ACHN (cell line): ENCODE measurements around the gene PCNT.

Source experiments
- DNase-seq: peaks from one replicate; pipeline ENCODE4 v3.0.0-alpha.2; 2015
- in situ Hi-C: cut with HindIII; loops from 2 replicates; pipeline ENCODE4 v1.10.0; 2017; ENCODE audit warnings: low sequenced_read_pairs, low pct_ligation_motif_present, low pct_unique_long_range_greater_than_20kb

PCNT gene, protein sequence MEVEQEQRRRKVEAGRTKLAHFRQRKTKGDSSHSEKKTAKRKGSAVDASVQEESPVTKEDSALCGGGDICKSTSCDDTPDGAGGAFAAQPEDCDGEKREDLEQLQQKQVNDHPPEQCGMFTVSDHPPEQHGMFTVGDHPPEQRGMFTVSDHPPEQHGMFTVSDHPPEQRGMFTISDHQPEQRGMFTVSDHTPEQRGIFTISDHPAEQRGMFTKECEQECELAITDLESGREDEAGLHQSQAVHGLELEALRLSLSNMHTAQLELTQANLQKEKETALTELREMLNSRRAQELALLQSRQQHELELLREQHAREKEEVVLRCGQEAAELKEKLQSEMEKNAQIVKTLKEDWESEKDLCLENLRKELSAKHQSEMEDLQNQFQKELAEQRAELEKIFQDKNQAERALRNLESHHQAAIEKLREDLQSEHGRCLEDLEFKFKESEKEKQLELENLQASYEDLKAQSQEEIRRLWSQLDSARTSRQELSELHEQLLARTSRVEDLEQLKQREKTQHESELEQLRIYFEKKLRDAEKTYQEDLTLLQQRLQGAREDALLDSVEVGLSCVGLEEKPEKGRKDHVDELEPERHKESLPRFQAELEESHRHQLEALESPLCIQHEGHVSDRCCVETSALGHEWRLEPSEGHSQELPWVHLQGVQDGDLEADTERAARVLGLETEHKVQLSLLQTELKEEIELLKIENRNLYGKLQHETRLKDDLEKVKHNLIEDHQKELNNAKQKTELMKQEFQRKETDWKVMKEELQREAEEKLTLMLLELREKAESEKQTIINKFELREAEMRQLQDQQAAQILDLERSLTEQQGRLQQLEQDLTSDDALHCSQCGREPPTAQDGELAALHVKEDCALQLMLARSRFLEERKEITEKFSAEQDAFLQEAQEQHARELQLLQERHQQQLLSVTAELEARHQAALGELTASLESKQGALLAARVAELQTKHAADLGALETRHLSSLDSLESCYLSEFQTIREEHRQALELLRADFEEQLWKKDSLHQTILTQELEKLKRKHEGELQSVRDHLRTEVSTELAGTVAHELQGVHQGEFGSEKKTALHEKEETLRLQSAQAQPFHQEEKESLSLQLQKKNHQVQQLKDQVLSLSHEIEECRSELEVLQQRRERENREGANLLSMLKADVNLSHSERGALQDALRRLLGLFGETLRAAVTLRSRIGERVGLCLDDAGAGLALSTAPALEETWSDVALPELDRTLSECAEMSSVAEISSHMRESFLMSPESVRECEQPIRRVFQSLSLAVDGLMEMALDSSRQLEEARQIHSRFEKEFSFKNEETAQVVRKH (N-terminal part only)

DNA sequence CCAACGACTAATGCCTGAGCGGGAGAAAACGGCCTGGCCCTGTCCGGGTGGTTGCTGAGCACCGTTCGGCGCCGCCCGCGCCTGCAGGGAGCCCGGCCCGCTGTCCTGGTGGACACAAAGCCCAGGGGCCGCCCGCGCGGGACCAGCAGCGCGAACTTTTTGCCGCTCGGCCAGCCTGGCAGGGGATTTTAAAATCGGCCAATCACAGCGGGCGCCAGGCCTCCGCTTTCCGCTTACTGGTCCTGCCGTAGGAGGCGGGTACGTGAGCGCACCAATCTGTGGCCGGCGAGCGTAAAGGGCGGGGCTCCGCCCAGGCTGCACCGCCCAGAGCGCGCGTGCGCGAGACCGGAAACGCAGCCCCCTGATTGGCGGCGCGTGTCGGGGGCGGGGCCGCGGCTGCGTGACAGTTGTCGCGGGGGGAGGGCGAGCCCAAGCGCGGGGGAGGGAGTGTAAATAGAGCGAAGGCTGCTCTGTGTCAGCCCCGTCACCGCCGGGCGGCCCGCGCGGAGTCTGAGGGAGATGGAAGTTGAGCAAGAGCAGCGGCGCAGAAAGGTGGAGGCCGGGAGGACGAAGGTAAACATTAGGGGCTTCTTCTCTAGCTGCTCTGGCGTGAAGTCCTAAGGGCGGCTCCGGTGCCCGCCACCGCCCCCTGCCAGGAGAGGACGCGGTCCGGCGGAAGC lies at the start of gene PCNT, which contains the start of gene C21orf58:
Gene PCNT (plus strand): TSS at position 447 of the 680 bp plus-strand sequence. CDS start 73 bp downstream, at position 520.
Gene C21orf58 (minus strand): TSS at position 161 of the 680 bp plus-strand sequence. CDS start 1,132 bp downstream, outside the sequence.
- peak; percentile 93 for DNase-seq
- in situ Hi-C loops = no loop called here

DNA sequence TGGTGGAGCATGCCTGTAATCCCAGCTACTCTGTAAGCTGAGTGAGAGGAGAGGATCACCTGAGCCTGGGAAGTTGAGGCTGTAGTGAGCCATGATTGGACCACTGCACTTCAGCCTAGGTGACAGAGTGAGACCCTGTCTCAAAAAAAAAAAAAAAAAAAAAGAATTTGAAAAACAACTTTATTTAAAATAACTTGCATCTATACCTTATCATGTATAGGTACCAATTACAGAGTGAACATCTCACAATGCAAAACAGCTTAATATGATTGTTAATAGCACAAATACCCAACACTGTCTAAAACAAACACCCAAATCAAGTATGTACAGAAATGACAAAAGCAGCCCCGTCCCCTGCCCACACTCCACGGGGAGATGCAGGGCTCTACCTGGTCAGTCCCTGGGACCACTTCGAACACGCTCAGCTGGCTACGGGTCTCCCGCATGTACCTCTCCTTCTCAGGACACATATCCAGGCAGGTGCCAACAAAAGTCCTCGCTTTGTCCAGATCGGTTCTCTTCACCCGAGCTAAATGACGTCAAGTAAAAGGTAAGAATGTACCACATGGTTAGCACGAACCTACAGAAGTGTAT lies 49.1 kb upstream of the PCNT start:
- no peak for DNase-seq
- in situ Hi-C loops = no loop called here

DNA sequence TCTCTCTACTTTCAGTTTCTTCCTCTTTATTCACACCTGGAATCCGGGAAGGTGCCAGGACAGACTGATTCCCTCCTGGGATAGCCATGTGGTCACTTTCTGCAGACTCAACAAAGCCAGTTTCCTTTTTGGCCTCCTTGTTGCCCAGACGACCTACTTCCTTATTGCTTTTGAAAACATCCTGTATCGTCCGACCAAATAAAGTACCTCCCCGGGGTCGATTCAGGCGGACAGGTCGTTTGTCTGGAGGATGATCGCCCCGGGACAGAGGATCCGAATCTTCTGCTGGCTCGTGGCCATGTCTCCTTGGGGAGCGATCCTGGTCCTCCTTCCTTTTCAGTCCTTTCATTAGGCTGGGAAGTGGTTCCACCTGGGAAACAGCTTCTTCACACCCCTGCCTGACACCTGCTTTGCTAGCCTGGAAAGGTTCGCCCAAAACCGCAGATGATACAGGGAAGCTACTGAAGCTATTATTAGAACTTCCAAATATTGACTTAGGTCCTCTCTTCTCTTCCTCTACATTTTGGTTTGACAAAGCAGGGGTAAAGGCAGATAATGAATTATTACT lies 39.8 kb upstream of the PCNT start:
- in situ Hi-C loops = no loop called here
- DNase-seq = no peak

DNA sequence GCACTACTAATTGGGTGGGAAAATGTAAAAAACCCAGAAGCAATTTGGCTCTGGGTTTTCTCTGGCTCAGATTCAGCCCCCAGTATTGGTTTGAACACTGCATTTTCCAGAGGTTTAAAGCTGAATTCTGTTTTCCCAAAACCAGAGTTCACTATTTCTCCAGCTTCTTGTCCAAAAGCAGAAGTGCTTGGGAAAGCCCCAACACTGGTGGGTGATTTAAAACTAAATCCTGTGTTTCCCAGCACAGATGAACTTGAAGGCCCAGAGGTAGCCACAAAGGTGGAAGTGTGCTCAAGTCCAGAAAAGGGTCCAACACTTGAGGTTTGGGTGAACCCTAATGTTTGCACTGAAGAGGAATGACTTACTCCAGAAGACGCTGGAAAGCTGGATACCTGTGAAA lies 39.2 kb upstream of the PCNT start:
- DNase-seq = no peak
- in situ Hi-C loops = no loop called here

DNA sequence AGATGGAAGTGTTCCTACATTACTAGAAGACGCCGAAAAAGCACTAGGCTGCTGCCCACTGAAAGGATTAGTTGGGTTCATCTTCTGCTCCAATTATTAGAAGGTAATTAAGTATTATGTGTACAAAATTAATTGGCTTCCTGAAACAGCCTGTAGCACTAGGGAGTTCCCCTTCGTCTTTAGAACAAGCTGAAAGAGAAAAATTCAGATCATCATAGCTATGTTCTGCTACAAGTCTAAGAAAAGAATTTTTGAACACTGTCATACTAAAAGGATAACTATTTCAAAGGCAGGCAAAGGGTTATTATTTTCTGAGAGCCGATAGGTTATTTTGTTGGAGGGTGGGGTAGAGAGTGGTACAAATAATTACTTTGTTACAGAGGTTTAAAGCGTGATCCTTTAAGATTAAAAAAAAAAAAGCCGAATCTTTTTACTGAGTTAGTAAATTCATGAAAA lies 38.7 kb upstream of the PCNT start, which contains the start of gene MCM3AP:
Gene MCM3AP (minus strand): TSS at position 406 of the 456 bp plus-strand sequence. CDS start 325 bp downstream, at position 81.
- in situ Hi-C loops = no loop called here
- no peak for DNase-seq

DNA sequence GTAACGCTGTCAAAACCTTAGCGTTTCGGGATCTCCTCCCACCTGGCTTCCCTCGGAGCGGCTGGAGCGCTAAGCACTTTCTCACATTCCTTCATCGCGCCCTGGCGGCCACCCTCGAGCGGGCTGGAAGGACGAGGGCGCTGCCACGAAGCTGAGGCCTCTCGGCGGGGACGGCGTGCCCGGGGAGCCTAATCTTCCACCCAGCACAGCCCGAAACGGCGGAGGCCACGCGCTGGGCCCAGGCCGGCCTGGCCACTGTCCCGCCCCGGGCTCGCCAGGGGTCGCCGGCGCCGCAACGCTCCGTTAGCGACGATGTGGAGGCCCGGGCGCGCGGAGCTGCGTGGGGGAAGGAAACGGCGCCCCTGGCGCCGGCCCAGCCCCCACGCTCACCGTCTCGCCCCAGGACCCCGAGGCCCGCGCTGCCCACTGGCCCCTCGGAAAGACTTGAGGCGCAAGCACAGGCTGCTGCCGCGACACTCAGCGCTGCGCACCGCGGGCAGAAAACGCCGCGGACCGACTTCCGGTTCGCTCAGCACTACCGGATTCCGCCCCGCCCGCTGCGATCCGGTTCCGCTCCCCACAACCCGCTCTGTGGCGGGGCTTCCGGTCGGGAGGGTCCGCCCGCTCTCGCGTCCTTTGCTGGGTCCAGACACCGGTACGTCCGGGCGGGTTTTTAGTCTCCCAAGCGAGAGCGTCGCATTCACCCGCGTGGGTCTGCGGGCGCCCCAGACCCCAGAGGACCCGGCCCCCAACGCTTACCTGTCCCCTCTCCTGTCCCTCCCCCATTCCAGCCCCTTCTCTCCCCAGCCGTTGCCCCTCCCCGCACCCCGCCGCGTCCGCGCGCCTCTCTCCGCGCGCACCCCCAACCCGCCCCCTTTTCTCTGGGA lies 38.0 kb upstream of the PCNT start, which contains the start of gene YBEY:
Gene YBEY (plus strand): TSS at position 582 of the 887 bp plus-strand sequence. CDS start 572 bp downstream, outside the sequence.
- in situ Hi-C loops = no loop called here
- DNase-seq = peak; percentile 90

DNA sequence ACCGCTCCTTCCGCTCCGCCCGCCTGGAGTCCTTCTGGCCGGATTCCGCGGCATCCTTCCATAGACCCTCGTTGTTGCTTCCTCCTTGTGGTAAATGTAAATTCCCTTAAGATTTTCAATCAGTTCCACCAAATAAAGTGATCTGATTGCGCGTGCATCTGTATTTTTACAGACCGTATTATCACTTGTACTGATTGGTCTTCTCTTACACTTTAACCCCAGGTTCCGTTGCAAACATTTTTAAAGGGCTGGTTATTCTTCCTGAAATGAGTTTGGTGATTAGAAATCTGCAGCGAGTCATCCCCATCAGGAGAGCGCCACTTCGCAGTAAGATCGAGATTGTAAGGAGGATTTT lies 37.3 kb upstream of the PCNT start:
- in situ Hi-C loops = no loop called here
- DNase-seq = peak; percentile 72

DNA sequence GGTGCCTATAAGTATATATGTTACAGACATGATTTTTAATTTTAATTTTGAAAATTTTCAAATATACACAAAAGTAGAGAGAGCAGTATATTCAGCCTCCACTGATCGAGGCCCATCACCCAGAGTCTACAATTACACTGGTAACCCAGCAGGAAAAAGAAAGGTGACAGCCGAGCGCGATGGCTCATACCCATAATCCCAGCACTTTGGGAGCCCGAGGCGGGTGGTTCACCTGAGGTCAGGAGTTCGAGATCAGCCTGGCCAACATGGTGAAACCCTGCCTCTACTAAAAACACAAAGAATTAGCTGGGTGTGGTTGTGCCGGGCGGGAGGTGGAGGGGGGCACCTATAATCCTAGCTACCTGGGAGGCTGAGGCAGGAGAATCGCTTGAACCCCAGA lies 36.4 kb upstream of the PCNT start:
- in situ Hi-C loops = no loop called here
- no peak for DNase-seq

DNA sequence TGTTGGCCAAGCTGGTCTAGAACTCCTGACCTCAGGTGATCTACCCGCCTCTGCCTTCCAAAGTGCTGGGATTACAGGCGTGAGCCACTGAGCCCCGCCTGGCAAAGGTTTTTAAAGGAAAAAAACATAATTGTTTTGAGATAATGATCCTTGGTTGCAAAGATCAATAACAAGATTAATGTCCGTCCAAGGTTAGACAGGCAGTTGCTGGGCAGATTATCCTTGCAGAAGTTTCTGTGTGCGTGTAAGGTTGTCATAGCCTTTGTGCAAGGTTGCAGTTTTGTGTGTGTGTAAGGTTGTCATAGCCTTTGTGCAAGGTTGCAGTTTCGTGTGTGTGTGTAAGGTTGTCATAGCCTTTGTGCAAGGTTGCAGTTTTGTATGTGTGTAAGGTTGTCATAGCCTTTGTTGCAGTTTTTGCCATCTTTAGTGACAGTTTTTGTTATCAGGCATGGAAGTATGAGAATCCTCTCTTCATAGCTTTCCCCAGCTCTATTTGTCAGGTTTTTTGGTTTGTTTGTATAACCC lies 34.2 kb upstream of the PCNT start:
- DNase-seq = no peak
- in situ Hi-C loops = no loop called here

DNA sequence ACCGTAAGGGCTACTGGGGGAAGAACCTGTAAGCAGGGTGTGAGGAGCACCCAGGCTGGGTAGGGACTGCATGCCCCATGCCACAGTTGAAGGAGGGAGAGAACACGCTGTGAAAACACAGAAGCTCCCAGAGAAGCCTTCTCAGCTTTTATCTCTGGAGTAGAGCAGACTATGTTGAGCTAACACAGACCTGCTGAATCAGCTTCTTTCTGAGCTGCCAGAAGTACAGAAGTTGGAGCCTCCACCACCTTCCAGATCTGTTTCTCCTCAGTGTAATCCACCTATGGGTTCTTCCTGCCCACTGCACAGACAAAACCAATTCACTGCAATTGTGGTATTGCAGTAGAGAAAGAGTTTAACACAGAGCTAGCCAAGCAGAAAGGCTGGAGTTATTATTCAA lies 32.4 kb upstream of the PCNT start:
- DNase-seq = no peak
- in situ Hi-C loops = no loop called here

DNA sequence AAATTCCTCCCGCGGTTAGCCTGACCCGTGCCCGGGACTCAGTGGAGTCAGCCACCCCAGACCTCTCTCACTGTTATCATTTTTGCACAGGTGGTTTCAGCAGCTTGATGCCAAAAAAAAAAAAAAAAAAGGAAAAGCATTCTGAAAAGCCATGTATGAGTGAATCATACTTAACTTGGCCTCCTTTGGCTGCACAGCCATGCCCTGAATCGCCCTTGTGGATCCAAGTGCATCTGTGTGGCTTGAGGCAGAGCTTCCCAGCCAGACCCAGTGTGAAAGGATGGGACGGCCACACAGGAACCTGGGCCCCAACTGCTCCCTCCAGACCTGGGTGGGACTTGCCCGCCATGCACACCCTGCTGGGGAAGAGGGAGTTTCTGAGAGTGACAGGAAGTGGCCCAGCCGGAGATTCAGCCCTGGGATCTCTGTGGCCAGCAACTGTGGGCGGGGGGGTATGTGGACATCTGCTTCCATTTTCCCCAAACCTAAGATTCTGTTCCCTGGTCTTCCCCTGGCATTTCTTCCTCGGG lies 29.2 kb upstream of the PCNT start:
- in situ Hi-C loops = no loop called here
- peak; percentile 91 for DNase-seq

DNA sequence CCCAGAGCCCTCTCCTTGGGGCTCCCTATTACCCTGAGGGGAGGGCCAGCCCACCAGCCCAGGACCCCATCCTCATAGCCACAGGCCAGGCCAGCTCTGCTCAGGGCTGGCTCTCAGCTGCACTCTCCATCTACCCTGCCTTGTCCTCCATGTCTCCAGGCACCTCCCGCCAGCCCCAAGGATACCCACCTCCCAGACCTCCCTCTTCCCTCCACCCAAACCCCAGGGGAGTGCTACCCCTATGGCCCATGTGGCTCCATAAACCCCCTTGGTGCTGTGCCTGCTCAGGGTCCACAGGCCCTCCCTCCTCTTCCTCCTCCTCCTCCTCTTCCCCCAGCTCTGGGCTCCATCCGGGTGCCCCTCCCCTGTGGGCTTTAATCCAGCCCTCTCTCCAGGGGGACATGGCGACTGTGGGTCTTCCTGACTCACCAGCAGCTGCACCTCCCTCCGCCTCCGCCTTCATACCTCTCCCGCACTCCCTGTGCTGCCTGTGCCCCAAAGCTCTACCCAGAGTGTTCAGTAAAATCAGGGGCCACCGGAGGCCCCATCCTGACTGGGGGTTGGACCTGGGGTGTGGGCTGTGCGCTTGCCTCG lies 28.7 kb upstream of the PCNT start:
- in situ Hi-C loops = no loop called here
- peak; percentile 6 for DNase-seq

DNA sequence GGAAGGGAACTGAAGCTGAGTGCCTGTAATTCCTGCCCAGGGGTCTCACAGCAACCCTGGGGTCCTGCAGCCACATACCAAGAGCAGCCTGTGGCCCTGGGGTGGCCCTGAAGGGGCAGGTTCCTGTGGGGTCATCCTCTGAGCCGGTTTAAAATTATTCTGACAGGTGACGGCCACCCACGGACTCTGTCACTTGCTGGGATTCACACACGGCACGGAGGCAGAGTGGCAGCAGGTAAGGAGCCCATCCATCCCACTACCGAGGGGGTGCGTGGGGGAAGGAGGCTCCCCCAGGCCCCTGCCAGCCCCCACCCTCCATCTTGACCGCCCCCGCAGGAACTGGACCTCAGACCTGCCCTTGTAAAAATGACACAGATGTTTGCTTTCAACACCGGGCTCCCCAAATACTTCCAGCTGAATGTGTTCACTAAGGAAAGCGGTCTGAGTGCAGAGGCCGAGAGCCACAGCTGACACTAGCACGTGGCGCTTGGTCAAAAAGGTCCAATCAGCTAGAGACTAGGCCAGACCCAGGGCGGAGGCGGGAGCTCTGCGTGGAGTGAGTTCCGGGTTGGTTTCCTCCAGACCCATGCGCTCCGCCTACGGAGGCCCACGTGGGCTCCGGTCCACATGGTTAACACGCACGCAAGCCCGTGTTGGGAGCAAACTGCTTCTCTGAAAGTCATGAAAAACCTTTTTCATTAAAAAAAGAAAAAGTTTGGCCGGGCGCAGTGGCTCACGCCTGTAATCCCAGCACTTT lies 27.8 kb upstream of the PCNT start:
- in situ Hi-C loops = no loop called here
- no peak for DNase-seq

DNA sequence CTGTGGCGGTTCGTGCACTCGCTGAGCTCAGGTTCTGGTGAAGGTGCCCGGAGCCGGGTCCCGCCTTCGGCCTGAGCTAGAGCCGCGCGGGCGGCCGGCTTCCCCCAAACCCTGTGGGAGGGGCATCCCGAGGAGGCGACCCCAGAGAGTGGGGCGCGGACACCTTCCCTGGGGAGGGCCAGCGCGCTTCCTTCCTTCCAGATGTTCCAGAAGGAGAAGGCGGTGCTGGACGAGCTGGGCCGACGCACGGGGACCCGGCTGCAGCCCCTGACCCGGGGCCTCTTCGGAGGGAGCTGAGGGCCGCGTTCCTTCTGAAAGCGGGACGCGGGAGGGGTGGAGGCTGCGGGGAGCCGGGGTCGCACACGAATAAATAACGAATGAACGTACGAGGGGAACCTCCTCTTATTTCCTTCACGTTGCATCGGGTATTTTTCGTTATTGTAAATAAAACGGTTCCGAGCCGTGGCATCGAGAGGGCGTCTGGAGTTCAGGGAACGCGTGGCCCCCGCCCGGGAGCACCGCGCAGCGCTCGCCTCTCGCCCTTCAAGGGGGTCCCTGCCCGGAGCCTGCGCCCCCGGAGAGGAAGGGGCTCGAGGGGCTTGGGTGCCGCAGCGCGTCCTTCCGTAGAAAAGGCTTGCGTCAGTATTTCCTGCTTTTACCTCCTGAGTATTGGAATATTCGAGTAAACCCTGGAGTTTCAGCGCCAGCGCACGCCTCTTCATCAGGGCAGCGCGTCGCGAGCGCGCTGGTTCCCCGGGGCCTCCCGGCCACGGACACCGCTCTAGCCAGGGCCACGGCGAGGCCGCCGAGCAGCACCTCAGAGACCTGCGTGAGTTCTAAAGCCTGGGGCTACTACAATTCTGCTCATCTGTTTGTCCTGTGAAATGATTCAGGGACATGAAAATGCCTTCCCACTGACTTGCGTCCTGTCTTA lies 26.4 kb upstream of the PCNT start:
- no peak for DNase-seq
- in situ Hi-C loops = no loop called here
